Measurements from ENCODE around the gene COL16A1.

DNA sequence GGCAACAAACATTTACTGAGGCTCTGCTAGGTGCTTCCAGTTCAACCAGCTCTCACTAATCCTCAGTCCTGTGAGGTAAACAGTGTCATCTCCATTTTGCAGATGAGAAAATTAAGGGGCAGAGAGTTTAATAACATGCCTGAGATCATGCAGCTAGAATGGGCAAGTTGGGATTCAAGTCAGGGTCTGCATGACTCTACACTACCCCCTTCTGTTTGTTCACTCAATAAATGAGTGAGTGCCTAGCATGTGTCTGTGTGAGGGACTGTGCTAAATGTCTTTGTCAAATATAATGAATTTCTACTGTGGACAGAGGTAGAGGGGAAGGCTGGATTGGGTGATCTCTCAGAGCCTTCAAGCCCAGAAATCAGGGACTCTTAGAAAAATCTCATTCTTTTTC is 63.6 kb downstream of the COL16A1 start:
- TF ChIP-seq, protein P1, sequence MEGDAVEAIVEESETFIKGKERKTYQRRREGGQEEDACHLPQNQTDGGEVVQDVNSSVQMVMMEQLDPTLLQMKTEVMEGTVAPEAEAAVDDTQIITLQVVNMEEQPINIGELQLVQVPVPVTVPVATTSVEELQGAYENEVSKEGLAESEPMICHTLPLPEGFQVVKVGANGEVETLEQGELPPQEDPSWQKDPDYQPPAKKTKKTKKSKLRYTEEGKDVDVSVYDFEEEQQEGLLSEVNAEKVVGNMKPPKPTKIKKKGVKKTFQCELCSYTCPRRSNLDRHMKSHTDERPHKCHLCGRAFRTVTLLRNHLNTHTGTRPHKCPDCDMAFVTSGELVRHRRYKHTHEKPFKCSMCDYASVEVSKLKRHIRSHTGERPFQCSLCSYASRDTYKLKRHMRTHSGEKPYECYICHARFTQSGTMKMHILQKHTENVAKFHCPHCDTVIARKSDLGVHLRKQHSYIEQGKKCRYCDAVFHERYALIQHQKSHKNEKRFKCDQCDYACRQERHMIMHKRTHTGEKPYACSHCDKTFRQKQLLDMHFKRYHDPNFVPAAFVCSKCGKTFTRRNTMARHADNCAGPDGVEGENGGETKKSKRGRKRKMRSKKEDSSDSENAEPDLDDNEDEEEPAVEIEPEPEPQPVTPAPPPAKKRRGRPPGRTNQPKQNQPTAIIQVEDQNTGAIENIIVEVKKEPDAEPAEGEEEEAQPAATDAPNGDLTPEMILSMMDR (IDR thresholded peaks at IDR 0.05; ENCODE audit: borderline replicate concordance, extremely low read depth, low read length, poor library complexity, severe bottlenecking), result no peak
- TF ChIP-seq EZH2 (IDR thresholded peaks at IDR 0.05; ENCODE audit: borderline replicate concordance, low read depth, low read length, severe bottlenecking), result no peak
